CD4-positive, alpha-beta T cell treated with Interleukin-15 for 1 hour (primary cell): ENCODE data around the gene SUSD1.

Source experiments
- DNase-seq: peaks from one replicate; pipeline ENCODE4 v3.0.0-alpha.2; 2020

The SUSD1 gene

DNA sequence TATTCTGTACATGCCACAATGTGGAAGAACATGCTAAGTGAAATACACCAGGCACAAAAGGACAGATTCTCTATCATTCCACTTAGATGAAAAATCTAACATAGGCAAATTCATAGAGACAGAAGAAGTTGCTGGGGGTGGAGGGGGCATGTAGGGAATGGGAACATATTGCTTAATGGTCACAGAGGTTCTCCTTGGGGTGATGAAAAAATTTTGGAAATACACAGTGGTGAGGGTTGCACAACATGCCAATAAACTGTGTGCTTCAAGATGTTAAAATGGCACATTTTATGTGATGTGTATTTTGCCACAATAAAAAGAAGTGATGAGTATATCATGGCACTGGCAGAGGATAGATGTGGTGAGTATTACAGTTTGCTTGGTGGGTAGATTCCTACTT is 111.9 kb downstream of the SUSD1 start:
- DNase-seq, result no peak

DNA sequence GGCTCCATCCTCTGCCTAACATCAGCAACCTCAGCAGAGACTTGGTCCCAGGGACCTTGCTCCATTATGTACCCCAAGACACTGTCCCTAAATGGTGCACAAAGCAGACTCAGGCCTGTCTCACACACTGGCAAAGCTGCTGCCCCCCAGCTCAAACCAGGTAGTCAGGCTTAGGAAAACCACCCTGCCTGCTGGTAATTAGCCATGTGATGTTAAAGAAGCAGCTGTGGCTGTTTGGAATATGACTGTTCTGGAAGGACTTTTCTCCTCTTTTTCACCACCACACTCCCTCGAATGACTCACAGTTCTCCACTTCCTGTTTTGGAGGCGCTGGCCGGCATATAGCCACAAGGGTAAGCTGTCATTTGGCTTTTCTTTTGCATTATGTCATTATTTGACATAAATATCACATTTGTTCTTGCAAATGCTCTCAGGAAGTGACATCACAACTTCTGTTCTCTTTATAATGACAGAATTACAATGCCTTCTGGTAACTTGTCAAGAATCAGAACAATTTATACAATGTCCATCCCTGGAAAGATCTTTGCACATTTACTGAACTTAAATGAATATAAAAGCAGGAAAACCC is 113.9 kb downstream of the SUSD1 start:
- DNase-seq, result peak; percentile 71

DNA sequence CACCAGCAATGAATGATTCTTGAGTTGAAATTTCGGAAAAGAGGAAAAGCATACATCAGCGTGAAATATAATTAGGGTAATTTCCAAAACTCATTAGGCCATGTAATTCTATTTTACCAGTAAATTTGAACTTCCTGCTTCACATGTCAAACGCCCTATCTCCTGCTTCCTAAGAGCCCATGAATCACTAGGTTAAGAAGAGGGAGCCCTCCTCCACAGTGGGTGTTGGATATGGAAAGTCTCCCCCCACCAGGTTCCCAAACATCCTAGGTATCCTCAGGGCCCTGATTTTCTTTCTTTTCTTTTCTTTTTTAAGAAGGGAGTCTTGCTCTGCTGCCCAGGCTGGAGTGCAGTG is 115.2 kb downstream of the SUSD1 start:
- no peak for DNase-seq

DNA sequence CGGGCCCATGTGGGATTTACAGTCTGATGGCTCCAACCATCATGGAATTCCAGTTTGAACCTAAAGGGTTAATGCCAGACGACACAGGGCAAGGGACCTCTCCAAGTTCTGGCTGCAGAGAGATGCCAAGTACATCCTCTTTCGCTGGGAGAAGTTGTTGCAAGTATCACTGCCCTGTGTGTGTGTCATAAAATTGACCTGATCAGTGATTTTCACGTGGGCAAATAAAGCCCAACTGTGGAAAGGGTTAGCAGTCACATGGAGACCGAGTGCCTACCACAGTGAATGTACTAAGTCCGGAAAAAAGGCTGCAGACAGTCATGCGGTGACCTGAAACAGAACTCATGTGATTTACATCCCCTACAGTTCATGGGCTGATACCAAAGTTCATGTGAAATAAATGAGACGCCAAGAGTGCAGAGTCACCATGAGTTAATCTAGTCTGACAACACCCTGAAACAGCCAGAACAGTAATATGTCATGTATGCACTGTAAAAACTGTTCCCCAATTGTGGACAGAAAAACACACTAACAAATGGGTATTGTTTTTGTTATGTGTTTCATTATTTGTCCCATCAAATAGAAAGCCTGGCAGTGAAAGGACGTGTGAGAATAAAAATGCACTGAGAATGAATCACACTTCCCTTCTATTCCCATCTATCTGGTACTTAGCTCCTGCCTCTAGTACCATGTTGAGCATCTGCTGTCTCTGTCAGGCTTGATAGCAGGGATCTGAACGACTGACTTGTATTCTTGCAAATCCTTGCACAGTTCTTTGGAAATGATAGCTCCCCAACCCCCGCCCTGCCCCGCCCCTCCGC is 115.7 kb downstream of the SUSD1 start:
- no peak for DNase-seq

DNA sequence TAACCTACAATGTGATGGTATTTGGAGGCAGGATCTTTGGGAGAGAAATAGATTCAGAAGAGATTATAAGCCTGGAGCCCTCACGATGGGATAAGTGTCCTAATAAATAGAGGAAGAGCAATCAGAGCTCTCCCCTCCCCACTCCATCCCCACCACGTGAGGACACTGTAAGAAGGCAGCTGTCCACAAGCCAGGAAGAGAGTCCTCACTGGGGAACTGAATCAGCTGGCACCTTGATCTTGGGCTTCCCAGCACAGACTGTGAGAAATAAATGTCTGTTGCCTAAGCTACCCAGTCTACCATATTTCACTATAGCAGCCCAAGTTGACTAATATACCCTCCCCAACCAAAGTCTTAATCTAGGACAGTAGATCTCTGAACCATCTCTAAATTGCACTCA is 118.1 kb downstream of the SUSD1 start:
- DNase-seq, result no peak

DNA sequence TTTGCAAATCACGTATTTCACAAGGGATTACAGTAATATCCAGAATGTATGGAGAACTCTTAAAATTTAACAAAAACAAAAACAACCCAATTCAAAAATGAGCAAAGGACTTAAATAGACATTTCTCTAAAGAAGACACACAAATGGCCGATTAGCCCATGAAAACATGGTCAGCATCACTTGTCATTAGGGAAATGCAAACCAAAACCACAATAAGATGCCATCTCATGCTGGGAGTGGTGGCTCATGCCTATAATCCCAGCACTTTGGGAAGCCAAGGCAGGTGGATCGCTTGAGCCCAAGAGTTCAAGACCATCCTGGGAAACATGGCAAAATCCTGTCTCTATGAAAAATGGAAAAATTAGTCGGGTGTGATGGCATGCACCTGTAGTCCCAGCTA is 120.2 kb downstream of the SUSD1 start:
- DNase-seq, result no peak

DNA sequence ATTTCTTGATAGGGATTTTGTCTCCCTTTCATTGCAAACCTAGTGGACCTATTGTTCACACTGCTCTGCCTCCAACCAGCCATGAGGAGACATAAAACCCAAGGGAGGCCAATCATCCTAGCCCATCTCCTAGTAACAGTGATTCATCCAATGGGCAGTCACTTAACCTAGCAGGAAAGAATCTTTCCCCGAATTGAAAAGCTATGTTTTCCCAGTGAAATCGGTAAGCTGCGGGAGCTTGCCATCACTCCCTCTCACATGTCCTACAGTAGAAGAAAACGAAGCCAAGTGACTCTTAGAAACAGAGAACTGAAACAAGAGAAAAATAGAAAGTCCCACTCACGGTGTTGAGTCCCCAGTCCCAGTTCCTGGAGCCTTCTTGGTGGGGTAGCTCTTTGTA is 123.3 kb downstream of the SUSD1 start:
- no peak for DNase-seq

DNA sequence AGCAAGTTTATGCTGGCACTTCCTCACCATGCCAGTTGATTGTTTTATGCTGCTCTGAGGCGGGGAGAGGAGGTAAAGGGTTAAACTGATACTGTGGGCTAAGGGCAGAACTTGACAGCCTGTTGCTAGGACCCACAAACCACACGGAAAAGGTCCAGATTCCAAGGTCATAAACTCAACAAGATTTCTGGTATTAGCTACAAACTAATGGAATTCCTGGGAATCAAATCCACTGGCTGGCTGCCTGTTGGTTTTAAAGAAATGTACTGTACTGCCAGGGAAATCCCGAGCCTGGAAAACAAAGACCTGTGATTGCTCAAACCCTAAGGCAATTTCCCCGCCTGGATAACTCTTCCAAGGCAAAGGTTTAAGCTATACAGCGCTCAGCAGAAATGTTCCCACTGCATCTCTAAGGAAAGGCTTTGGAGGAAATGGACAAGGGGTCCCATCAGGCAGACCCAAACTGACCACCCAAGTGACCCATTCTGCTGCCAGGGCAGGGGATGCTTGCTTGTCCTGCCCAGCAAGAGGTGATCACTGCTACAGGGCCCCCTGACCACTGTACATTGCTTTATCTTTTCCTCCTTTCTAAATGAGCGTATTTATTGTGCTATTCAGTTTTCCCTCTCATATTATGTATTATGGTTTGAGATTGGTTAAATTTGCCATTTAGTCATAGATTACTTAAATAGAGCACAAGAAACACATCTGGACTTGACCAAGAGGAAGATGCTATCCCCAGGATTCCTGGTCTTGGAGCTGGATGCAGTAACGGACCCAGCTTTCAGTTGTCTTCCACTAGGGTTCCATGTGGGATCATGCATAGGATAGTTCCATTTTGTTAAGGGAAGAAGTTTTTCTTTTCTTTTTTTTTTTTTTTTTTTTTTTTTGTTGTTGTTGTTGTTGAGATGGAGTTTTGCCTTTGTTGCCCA is 124.3 kb downstream of the SUSD1 start:
- DNase-seq, result no peak

DNA sequence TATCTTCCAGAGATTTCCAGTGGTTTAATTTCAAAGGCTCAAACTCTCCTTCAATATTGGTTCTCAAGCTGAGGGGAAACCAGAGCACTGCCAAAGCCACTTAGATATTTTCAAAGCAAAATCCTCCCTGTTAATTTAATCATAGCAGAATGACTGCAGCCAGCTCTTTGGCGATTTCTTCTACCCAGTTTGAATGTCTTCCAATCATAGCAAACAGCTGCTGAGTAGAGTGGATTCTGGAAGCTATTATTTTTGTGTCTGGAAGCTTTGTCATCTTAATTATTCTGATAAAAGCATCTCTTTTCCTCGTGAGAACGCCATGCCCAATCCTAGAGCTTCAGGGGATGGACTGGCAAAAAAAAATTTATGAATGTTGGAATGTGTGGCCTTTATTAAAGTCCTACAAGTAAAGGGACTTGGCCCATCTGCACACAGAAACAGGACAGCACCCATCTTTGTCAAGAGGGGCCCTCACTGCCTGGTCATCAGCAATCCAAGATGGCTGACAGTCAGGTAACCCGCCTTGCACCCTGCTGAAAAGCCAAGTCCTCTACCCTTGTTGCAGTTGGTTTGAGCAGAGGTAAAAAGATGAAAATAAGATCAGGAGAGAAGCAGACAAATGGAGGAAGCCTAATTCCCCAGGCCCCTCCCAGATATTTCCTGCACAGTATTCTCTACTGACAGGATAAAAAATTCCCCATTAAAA is 125.1 kb downstream of the SUSD1 start:
- no peak for DNase-seq

DNA sequence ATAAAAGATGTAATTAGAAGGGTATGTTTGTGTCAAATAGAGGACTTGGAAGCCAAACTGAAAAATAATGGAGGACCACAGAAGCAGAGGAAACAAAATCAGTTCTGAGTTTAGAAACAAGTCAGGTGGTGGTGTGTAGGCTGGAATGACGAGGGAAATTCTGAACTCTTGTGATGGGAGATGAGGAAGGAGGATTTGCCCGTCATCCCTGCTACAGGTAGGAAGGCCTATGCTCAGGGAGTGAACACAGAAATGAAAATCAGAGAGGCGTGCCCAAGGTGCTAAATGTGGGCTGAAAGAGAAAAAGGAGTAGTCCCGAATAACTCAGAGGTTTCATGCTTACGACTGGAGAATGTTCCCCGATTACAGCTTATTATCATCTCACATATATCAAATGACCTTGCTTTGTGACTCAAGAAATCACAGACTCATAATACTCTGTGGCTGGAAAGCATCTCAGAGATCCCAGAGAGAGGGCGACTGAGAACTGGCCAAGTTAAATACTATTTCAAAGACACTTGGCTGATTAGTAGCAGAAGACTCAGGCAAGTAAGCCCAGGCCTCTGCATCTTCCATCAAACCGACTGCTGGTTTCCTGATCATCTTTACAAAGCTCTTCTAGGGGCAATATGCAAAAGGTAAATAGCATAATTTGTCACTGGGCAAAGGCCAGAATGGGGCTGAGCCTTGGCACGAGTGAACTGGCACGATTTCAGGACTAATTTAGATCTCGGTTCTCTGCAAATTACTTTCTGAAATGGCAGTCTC is 126.0 kb downstream of the SUSD1 start:
- no peak for DNase-seq

DNA sequence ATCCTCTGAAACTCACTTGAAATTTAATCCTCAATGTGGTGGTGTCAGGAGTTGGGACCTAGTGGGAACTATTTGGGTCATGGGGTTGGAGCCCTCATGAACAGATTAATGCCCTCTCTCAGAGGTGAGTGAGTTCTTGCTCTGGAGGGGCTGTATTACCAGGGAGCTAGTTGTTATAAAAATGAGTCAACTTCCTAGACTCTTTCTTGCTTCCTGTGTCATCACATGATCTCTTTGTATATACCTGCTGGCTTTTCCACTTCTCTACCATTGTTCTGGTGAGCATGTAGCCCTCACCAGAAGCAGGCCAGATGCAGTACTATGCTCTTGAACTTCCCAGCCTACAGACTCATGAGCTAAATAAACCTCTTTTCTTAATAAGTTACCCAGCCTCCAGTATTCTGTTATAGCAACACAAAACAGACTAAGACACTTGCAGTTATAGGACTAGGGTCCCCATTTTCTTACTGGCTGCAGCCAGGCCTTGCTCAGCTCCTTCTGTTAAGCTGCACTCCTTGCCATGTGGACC is 127.5 kb downstream of the SUSD1 start:
- DNase-seq, result no peak

DNA sequence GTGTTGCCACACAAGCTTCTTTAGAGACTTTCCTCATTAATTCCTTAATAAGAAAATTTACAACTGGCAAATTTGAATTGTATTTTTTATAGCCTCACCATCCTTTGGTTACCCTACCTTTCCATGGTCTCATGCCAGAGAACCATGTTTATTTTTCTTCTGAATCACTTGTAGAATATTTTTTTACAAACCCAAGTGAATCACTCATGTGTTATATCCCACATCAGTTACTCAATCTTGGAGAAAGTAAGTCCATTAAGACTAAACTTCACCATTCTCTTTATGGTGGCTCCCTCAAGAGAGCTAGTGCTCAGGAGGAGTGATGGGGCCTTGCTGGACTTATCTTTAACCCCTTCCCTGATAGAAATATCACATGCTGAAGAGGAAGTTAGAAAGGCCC is 128.9 kb downstream of the SUSD1 start:
- no peak for DNase-seq

DNA sequence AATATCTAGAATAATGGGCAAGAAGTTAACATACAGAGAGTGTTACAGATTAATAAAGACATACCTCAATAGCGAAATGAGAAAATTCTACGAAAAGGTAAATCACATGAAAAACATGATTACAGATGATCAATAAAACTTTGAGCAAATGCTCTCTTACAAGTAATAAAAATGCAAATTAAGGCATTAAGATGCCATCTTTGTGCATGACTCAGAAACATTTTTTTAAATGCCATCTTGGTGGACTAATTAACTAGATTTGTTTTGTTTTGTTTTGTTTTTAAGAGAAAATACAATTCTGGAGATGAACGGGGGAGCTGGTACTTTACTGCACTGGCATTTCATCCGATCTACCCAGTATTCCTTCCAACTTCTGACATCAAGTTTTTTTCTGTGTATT is 130.2 kb downstream of the SUSD1 start:
- DNase-seq, result no peak

DNA sequence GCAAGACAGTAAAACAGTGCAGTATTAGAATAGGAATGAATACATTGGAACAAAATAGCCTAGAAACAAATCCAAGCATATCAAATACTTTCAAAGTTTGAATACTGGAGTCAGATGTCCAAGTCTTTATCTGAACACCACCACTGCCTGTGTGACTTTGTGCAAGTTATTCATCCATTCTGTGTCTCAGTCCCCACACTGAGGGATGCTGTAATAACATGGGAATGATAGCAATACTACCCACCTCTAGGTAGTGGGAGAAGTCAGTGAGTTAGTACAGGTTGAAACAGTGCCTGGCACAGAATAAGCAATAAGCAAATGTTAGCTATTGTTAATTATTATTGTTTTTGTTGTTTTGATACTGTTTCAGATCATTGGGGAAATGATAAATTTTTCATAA is 130.9 kb downstream of the SUSD1 start:
- no peak for DNase-seq

DNA sequence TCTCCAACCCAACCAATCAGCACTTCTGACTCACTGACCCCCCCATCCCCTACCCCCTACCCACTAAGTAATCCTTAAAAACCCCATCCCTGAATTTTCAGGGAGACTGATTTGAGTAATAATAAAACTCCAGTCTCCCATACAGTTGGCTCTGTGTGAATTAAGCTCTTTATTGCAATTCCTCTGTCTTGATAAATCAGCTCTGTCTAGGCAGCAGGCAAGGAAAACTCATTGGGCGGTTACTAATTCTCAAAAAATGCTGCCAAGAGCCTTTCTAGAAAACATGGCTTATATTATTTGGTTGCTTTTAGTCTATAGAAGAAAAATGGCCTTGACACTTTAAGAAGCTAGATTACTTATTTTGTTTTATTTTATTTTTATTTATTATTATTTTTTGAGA is 131.7 kb downstream of the SUSD1 start:
- DNase-seq, result no peak

DNA sequence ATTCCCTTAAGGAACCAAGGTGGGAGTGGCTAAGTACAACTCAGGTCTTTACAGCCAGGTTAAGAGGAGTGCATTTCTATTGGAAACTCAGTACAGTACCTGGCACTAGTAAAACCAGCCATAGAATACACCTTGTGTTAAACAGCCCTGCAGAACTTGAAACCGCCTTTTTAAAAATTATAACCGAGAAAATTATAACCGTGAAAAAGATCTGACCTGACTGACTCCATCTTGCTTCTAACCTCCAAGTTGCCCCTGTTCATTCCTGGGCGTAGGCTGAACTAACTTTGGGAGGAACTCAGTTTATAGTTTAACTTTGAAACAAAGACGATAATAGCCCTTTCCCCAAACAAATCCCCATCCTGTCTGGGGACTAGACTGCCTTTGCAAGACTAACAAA is 132.3 kb downstream of the SUSD1 start:
- no peak for DNase-seq

DNA sequence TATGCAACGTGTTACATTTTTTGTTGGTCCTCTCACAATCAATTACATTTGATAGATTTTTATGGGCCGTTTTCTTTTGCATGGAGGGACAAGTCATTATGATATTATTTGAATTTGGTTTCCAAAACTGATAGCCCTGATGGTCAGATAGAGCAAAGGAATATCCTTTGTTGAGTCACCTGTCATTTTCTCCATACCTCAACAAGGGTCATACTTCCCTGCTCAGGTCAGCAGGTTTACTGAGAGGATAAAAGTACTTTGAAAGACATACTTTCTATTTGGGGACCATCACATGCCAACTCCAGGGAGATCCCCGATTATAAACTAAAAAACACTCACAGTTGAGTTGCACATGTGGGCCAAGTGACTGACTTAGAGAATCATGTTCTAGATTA is 132.9 kb downstream of the SUSD1 start:
- DNase-seq, result no peak

DNA sequence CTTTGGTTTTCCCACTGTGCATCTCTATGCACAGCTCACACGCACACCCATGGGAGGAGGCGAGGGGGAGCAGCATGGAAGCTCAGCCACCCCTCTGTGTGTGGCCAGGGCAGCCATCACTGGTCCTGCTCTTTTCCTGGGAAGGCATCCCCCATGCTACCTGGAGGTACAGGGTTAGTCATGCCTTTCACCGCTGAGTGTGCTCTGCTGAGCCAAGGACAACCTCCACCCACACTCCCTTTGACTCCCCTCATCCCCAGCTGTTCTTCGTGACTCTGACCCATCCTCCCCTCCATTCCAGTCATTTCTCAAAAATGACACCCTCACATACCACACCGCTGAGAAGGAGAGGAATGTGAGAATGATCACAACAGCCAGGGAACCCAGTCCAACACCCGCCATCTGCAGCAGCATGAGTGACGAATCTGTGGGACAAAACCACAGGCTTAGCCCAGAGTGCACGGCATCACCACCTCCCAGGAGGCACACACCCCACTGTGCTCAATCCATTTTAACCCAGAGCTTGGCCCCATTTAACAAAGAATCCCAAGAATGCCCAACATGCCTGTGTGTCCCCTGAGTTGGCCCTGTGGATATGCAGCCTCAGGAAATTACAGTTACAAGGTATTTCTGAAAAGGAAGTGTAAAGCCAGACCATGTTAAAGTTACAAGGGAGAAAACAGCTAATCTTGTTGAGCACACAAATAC is 133.4 kb downstream of the SUSD1 start:
- DNase-seq, result no peak

DNA sequence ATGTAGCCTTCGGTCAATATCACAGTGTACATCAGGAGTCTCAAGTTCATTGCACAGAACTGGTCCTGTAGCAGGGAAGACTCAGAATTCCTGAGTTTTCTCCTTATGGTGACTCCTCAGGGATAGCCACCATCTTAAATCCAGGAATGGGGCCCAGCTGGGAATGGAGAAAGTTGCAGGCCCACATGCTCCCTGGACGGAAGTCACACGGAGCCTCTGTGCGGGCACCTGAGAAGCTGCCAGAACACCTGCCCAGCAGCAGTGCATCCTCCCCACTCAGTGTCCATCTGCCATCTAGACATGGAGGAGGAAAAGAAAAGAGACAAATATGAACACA is 133.9 kb downstream of the SUSD1 start:
- no peak for DNase-seq

DNA sequence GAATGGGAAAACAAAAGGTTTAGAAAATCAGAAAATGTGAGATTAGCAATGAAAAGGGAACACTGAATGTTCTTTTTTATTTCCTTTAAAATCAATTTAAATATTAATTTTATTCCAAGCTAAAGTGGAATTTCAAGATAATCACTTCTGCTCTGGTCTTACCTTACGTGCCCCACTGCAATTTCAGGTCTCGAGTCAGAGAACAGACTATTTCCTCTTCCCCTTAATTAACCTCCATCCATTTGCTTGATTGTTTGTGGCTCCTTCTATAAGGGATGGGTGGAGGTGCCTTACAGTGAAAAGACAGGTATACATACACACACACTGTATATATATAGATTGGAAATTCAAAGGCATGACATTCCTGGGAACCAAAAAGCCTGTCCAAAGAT is 137.1 kb downstream of the SUSD1 start:
- no peak for DNase-seq

DNA sequence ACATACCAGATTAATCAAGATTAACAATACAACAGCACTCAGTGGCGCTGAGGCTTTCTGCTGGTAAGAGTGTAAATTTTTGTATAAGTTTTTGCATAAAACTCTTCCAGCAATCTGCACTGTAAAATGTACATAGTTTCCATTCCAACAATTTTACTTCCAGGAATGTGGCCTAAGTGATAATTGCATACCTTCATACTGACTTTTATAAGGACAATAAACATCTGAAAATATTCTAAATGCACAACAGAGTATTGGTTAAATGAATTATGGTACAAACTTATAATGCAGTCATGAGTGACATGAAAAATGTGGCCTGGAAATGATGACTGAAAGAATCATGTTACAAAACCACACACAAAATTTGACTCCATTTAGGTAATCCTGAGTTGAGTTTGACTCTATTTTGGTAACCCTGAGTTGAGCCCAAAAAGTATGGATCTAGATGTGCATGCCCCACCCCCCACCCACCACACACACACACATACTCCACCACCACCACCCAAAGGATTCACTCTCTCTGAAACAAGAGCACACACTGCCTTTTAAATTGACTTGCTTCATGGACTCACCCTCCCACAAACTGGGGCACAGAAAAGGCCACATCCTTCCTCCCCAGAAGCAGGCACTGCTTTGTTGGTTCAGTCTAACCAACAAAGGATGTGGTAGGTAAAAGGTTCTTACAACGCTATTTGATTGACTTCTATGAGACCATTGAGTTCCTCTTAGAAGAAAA is 137.6 kb downstream of the SUSD1 start:
- DNase-seq, result peak; percentile 72
